ENCODE measurements around the gene DBF4B.
A peak's percentile ranks its signal among the peaks of the same experiment; 100 is the strongest.

The DBF4B gene

DNA sequence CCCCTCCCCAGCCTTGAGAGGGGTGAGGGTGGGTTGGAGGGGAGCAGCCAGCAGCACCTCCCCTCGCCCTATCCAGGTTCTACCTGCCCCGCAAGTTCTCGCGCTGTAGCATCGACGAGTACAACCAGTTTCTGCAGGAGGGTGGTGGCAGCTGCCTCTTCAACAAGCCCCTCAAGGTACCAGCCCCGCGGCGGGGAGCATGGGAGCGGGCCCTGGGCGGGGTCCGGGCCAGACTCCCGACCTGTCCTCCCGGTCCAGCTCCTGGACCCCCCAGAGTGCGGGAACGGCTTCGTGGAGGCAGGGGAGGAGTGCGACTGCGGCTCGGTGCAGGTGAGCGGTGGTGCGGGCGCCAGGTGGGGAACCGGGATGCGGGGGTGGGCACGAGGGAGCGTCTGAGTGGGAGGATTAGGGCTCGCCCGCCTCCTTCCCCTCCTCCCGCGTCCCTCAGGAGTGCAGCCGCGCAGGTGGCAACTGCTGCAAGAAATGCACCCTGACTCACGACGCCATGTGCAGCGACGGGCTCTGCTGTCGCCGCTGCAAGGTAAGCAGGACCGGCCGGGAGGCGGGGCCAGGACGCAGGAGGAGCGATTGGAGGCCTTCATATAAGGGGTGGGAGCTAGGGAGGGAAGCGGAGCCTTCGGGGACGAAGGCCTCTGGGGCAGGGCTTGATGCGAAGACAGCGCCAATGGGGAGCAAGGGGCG lies 66.8 kb downstream of the DBF4B start:
- peak overlapping the region; percentile 76 for H3K4me3 ChIP-seq (ENCODE audit: low read depth, low read length)
- TF ChIP-seq, protein P1, sequence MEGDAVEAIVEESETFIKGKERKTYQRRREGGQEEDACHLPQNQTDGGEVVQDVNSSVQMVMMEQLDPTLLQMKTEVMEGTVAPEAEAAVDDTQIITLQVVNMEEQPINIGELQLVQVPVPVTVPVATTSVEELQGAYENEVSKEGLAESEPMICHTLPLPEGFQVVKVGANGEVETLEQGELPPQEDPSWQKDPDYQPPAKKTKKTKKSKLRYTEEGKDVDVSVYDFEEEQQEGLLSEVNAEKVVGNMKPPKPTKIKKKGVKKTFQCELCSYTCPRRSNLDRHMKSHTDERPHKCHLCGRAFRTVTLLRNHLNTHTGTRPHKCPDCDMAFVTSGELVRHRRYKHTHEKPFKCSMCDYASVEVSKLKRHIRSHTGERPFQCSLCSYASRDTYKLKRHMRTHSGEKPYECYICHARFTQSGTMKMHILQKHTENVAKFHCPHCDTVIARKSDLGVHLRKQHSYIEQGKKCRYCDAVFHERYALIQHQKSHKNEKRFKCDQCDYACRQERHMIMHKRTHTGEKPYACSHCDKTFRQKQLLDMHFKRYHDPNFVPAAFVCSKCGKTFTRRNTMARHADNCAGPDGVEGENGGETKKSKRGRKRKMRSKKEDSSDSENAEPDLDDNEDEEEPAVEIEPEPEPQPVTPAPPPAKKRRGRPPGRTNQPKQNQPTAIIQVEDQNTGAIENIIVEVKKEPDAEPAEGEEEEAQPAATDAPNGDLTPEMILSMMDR (IDR thresholded peaks at IDR 0.05; ENCODE audit: insufficient read depth, low read depth, low read length, missing control alignments), result no peak
- DNase-seq (ENCODE audit: low read depth), result peak; percentile 98

DNA sequence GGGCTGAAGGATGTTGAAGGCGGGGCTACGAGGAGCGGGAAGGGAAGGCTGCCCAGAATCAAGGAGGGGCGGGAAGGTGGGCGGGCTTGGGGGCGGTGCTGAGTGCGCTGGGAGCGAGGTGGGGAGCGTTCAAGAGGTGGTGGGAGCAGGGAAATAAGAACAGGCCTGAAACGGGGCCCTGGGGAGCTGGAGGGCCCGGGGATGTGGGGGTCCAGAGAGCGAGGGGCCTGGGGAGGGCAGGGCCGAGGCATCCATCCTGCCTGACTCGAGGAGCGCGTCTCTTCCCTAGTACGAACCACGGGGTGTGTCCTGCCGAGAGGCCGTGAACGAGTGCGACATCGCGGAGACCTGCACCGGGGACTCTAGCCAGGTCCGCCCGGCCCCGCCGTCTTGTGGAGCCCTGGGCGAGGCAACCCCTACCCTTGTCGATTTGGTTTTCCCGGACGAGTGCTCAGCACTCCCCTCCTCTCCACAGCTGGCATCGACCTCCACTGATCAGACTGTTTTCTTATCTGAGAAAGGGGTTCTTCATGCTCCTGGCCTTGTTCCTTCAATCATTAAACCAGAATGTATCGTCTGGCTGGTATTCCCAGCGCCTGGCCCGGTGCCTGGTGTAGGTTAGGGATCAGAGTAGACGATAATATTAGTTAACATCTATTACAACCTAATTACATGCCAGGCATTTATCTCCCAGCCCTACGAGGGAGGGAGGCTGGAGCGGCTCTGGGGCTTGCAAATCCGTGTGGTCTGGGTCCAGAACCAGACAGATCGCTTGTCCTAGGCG lies 67.6 kb downstream of the DBF4B start:
- peak overlapping the region; percentile 49 for H3K4me3 ChIP-seq (ENCODE audit: low read depth, low read length)
- TF ChIP-seq, protein P1 (IDR thresholded peaks at IDR 0.05; ENCODE audit: insufficient read depth, low read depth, low read length, missing control alignments), result no peak
- no peak for DNase-seq (ENCODE audit: low read depth)

GRCh38 chr17:44776628-44777393 lies 68.3 kb downstream of the DBF4B start:
- H3K4me3 ChIP-seq (ENCODE audit: low read depth, low read length), result no peak overlapping the region
- no peak for DNase-seq (ENCODE audit: low read depth)
- TF ChIP-seq, protein P1 (IDR thresholded peaks at IDR 0.05; ENCODE audit: insufficient read depth, low read depth, low read length, missing control alignments), result no peak

- DNase-seq (ENCODE audit: low read depth), result no peak
- no peak overlapping the region for H3K4me3 ChIP-seq (ENCODE audit: low read depth, low read length)
- TF ChIP-seq, protein P1 (IDR thresholded peaks at IDR 0.05; ENCODE audit: insufficient read depth, low read depth, low read length, missing control alignments), result no peak
Measured at GRCh38 chr17:44777394-44778348, 69.2 kb downstream of the DBF4B start.

DNA sequence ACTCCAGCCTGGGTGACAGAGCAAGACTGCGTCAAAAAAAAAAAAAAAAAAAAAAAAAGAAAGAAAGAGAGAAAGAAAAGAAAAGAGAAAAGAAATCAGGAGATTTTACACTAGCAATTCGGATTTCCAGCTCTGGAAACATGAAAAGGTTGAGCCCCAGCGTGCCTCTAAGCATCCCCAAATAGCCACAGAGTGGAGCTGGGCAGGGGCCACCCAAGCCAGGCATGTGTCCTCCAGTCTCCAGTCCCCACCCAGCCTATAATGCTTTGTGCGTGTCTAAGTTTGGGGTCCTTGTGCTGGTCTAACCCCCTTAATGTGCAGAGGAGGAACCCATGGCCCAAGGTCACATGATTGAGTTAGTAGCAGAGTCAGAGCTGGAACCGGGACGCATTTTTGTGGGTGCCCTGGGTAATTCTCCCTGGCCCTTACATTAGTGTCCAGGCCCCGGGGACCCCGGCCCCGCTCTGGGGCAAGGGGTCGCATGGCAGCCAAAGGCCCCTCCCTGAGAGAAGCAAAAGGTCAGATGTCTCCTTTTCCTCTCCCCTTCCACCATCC lies 70.3 kb downstream of the DBF4B start:
- TF ChIP-seq, protein P1 (IDR thresholded peaks at IDR 0.05; ENCODE audit: insufficient read depth, low read depth, low read length, missing control alignments), result no peak
- no peak for DNase-seq (ENCODE audit: low read depth)
- no peak overlapping the region for H3K4me3 ChIP-seq (ENCODE audit: low read depth, low read length)

Data from GM12865 (cell line).